HG03342 (cell line): Measurements from ENCODE around the gene ZNF608.

ENCODE experiments used
- ATAC-seq: cut with Tn5 transposase; IDR thresholded peaks from one replicate; pipeline ENCODE4 v1.9.1; 2021; ENCODE audit warnings: mild to moderate bottlenecking, moderate library complexity; ENCODE audit not compliant: unreplicated experiment

The ZNF608 gene

GRCh38 chr5:124754206-124754927, 7.9 kb upstream of the ZNF608 start:
- no peak for ATAC-seq

DNA sequence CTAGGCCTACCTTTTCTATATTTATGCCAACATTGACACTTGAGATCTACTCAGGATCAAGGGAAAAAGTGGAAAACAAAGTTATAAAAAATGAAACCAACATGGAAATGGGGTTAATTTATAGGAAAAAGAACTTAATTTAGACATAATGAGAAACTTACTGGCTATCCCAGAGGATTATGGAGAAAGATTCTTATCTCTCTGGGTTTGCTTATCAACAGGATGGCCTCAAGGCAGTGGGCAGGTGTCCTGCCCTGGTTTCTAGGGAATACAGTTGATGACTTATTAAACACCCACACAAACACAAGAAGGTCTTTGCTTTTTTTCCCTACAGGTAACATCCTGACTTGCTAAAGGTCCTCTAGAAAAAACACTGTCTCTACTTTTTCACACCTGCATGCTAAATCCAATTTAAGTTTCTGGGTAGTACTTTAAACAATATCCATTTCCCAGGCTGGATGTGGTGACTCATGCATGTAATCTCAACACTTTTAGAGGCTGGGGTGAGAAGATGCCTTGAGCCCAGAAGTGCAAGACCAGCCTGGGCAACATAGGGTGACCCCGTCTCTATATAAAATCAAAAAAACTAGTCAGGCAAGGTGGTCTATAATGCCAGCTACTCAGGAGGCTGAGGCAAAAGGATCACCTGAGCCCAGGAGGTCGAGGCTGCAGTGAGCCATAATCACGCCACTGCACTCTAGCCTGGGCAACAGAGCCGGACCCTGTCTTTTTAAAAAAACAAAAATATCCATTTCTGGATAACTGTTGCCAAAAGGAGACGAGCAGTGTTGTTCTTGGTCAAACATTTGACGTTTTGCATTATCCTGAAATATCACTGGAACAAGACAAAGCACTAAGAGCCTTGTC, 6.6 kb upstream of the ZNF608 start:
- no peak for ATAC-seq

DNA sequence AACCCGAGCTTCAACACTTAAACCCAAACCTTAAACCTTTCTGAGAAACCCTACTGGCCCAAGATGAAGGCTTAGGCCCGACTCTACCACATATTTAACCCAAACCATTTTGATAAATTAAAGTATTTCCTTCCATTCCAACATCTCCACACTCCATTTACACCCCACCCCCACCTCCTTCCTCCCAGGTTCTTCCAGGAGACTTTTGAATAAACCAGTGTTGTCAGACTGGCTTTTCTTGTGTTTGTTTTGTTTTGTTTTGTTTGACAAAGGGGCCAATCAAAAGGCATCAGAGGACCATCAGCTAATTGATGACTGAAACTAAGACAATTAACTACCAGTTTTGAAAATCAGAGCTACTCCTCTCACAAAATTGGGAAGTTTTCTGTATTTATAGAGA, 4.6 kb upstream of the ZNF608 start:
- no peak for ATAC-seq

DNA sequence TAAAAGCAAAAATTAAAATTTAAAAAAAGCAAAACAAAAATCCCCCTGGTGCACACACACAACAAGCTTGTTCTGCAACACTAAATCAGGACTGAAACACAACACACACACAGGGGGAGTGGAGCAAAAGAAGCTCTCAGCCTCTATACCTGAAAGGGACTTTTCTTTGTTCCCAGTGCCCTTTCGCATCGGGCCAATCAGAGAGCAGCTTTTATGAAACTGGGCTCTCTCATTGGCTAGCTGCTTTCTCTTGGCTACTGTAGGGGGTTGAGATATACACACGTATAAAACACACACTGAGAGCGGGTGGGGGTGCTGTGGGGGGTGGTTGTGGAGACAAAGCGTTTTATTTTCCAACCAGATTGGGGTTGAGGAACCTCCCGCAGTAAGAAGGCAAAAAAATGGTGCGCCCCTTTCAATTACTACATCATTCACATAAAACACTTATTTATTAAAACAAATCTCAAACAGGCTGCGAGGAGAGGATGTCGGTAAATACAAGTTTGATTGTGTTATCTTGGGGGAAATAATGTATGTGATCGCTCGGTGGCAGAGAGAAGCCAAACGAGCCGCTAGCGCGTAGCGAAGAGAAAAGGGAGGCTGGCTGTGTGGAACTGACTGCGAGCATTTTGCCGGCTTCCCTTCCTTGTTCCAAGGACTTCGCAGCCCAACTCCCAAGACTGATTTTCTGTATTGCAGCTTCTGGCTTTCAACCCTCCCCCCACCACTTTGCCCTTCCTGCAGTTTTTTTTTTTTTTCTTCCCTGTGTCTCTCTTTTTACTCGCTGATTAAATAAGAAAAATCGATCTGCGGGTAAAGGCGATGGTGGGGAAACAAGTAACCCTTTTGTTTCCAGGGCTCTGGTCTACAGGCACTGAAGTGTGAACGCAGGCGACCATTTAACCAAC, 2.5 kb upstream of the ZNF608 start:
- ATAC-seq = peak; percentile 81

DNA sequence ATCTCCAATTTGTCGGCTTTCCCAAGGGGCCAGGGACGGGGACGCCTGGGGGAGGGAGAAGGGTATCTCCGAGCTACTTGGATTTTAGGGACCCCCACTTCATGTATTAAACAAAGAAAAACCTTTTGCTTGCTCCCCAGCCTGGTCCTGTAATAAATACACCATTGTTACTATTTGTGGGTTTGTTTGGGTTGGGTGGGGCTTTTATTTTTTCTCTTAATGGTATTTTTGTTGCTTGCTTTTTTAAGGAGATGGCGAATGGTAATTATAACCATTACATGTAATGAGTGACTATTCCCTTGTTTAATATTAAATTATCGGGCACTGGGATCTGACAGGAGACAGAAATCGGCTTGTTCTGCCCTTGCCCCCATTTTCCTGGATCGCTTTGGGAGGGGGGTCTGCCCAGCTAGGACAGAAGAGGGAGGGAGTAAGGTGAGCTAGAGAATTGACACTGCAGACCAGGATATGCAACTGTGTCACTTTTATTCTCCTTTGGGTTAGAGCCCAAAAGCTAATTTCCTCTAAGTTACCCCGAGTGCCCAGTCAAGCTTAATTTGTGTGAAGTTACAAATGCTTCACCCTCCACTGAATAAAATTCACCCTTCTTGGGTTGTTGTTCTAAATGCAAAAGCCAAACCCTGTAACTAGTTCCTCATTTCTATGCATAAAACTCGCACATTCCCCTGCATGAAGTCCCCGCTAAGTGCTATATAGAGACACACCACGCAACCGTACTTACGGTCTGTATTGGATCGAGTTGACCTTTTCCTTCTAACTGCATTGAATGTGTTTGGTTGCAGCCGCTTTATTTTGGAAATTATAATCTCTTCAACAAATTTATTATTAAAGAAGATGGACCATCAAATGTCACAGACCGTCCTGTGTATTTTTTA, 1.6 kb upstream of the ZNF608 start:
- ATAC-seq = peak; percentile 60

- peak; percentile 22 for ATAC-seq
These were observed 714 bp upstream of the ZNF608 start for GRCh38 chr5:124746916-124747790.

GRCh38 chr5:124745007-124745927, 1.2 kb downstream of the ZNF608 start:
- ATAC-seq = no peak

- no peak for ATAC-seq
These were observed 2.1 kb downstream of the ZNF608 start for GRCh38 chr5:124744170-124744971.

GRCh38 chr5:124743602-124744169, 2.8 kb downstream of the ZNF608 start:
- no peak for ATAC-seq

GRCh38 chr5:124742983-124743601, 3.3 kb downstream of the ZNF608 start:
- no peak for ATAC-seq

DNA sequence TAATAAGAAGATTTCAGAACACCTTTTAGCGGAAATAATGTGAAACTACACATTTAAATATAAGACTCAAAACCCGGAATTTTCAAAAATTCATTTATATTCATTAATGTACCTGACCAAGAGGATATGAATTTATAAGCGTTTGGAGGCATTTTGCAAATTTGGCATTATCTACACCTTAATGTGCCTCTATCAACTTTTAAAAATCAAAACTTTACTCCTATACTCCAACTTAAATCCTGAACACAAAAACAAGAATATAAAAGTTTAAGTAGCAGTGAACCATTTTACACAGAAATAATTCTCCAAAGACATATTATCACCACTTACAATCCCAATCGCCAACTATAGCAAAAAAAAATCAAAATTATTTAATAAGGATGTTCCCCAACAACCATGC, 3.9 kb downstream of the ZNF608 start:
- ATAC-seq = no peak

GRCh38 chr5:124741711-124742496, 4.5 kb downstream of the ZNF608 start:
- no peak for ATAC-seq

- no peak for ATAC-seq
These were observed 5.4 kb downstream of the ZNF608 start for GRCh38 chr5:124740991-124741583.

DNA sequence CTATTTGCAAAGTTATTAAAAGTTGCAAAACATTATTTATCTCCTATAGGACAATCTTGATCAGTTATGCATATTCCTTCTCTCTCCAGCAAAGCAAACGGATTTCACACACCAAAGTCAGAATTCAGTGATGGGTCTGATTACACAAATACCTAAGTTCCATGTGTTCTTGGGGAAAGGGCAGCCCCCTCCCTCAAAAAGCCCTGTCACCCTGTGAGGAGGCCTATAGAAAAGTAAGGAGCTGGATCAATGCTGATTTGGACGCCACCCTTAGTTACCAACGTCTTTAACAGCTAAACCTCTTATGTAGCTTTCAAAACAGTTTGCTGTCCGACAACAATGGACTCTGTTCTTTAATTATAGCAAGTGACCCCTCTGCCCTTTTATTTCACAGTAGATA, 6.4 kb downstream of the ZNF608 start:
- no peak for ATAC-seq

- ATAC-seq = no peak
These were observed 6.8 kb downstream of the ZNF608 start for GRCh38 chr5:124739634-124740025.
